ENCODE results near the gene PRDM15. TPM values are rescaled to one million over a fixed set of nuclear protein-coding genes. Genes with fewer than 3 reads are reported as not detected.
A peak's percentile ranks its signal among the peaks of the same experiment; 100 is the strongest.

The PRDM15 gene
- total RNA-seq, 1 experiment from 2014 or later, result 5.7 TPM

GRCh38 chr21:41880153-41880552 lies 1.0 kb upstream of the PRDM15 start:
- intact Hi-C loops (cut with micrococcal nuclease), result no loop called here
- ChIA-PET CTCF (interaction anchor here (0.6 to 1.5 kb wide), 8 partner anchors 68 to 337 kb away, joined by 3 to 7 read pairs (median 3); no protein-coding TSS in a partner anchor), POLR2A (interaction anchor here (0.7 to 2.9 kb wide), 17 partner anchors 12 to 711 kb away, joined by 3 to 11 read pairs (median 4); no protein-coding TSS in a partner anchor)
- no peaks in the 10 kb centered on the region for H3K27me3 Mint-ChIP-seq (ENCODE audit: insufficient read depth, unreplicated experiment)
- peaks cover 8% of the 10 kb centered on the region for H3K4me1 Mint-ChIP-seq (ENCODE audit: insufficient read depth, unreplicated experiment)
- peak overlapping the region; percentile 94 for H3K27ac Mint-ChIP-seq (ENCODE audit: low read depth, unreplicated experiment)
- peak overlapping the region; percentile 74 for H3K4me3 Mint-ChIP-seq (ENCODE audit: unreplicated experiment)
- no TSS peak for BruUV-seq (replicated peaks)
- no peaks in the 10 kb centered on the region for H3K36me3 Mint-ChIP-seq (ENCODE audit: insufficient read depth, unreplicated experiment)
- DNase-seq (ENCODE audit: unreplicated experiment), result no peak
- H3K9me3 Mint-ChIP-seq (ENCODE audit: unreplicated experiment), result no peaks in the 10 kb centered on the region
- no peak for TF ChIP-seq CTCF (IDR thresholded peaks at IDR 0.05; ENCODE audit: unreplicated experiment)

GRCh38 chr21:41878831-41879189 lies 334 bp downstream of the PRDM15 start:
- peak; percentile 73 for DNase-seq (ENCODE audit: unreplicated experiment)
- peak overlapping the region; percentile 94 for H3K27ac Mint-ChIP-seq (ENCODE audit: low read depth, unreplicated experiment)
- H3K27me3 Mint-ChIP-seq (ENCODE audit: insufficient read depth, unreplicated experiment), result no peaks in the 10 kb centered on the region
- BruUV-seq (replicated peaks), result no TSS peak
- ChIA-PET POLR2A (interaction anchor here (0.7 to 2.9 kb wide), 8 partner anchors 10 to 551 kb away, joined by 3 to 11 read pairs (median 6); partner anchors contain the start of gene ZBTB21), CTCF (no interaction called here)
- intact Hi-C loops (cut with micrococcal nuclease), result loop anchor here (2.0 to 5.0 kb wide), 4 partner anchors 54 to 266 kb away; partner anchors contain the start of gene ZBTB21
- peak overlapping the region; percentile 74 for H3K4me3 Mint-ChIP-seq (ENCODE audit: unreplicated experiment)
- peaks cover 8% of the 10 kb centered on the region for H3K4me1 Mint-ChIP-seq (ENCODE audit: insufficient read depth, unreplicated experiment)
- H3K9me3 Mint-ChIP-seq (ENCODE audit: unreplicated experiment), result no peaks in the 10 kb centered on the region
- H3K36me3 Mint-ChIP-seq (ENCODE audit: insufficient read depth, unreplicated experiment), result no peaks in the 10 kb centered on the region
- TF ChIP-seq CTCF (IDR thresholded peaks at IDR 0.05; ENCODE audit: unreplicated experiment), result no peak

- no peaks in the 10 kb centered on the region for H3K9me3 Mint-ChIP-seq (ENCODE audit: unreplicated experiment)
- ChIA-PET CTCF (interaction anchor here (0.6 to 1.4 kb wide), 8 partner anchors 20 to 266 kb away, joined by 3 to 5 read pairs (median 3); no protein-coding TSS in a partner anchor), POLR2A (interaction anchor here (0.6 to 2.9 kb wide), 26 partner anchors 8 to 552 kb away, joined by 3 to 12 read pairs (median 4); partner anchors contain the start of gene ZBTB21)
- peaks cover 8% of the 10 kb centered on the region for H3K4me1 Mint-ChIP-seq (ENCODE audit: insufficient read depth, unreplicated experiment)
- TF ChIP-seq CTCF (IDR thresholded peaks at IDR 0.05; ENCODE audit: unreplicated experiment), result no peak
- H3K27me3 Mint-ChIP-seq (ENCODE audit: insufficient read depth, unreplicated experiment), result no peaks in the 10 kb centered on the region
- intact Hi-C loops (cut with micrococcal nuclease), result loop anchor here (2.0 to 5.0 kb wide), 4 partner anchors 55 to 265 kb away; partner anchors contain the start of gene ZBTB21
- DNase-seq (ENCODE audit: unreplicated experiment), result peak; percentile 64
- TSS peak; percentile 59 for BruUV-seq (replicated peaks)
- H3K4me3 Mint-ChIP-seq (ENCODE audit: unreplicated experiment), result peak overlapping the region; percentile 74
- H3K27ac Mint-ChIP-seq (ENCODE audit: low read depth, unreplicated experiment), result peak overlapping the region; percentile 76
- H3K36me3 Mint-ChIP-seq (ENCODE audit: insufficient read depth, unreplicated experiment), result no peaks in the 10 kb centered on the region
These were observed 978 bp downstream of the PRDM15 start for GRCh38 chr21:41877901-41878830.

Data from MCF 10A (cell line).